Measurements from ENCODE around the gene OTOP1.
"Not testable (repeated sequence)": the region's sequence is repeated elsewhere in the genome, so short reads cannot be mapped to it uniquely, and the experiment has no call there.

OTOP1 gene

GRCh38 chr4:4225915-4226605 lies 669 bp downstream of the OTOP1 start:
- no peak overlapping the region for H3K27ac Mint-ChIP-seq
- H3K27me3 Mint-ChIP-seq (ENCODE audit: low read depth, poor library complexity), result peaks cover 99% of the 10 kb centered on the region

GRCh38 chr4:4217113-4217512 lies 9.6 kb downstream of the OTOP1 start:
- no peaks in the 10 kb centered on the region for H3K4me1 Mint-ChIP-seq

More at GRCh38 chr4:4225915-4226605, 669 bp downstream of the OTOP1 start:
- DNase-seq, result peak; percentile 10
- Mint-ChIP-seq H3K36me3 (ENCODE audit: low read depth) (peaks cover 8% of the 10 kb centered on the region), H3K4me1 (peaks cover 8% of the 10 kb centered on the region), H3K4me3 (peak overlapping the region; percentile 74), H3K9me3 (peaks cover 27% of the 10 kb centered on the region)
- no peak for TF ChIP-seq CTCF (IDR thresholded peaks at IDR 0.05)

GRCh38 chr4:4216648-4217047 lies 10.1 kb downstream of the OTOP1 start:
- no peak for TF ChIP-seq CTCF (IDR thresholded peaks at IDR 0.05)
- no peak overlapping the region for H3K4me3 Mint-ChIP-seq
- H3K9me3 Mint-ChIP-seq, result no peaks in the 10 kb centered on the region
- DNase-seq, result no peak
- peaks cover 42% of the 10 kb centered on the region for H3K27me3 Mint-ChIP-seq (ENCODE audit: low read depth, poor library complexity)
- H3K27ac Mint-ChIP-seq, result no peak overlapping the region
- H3K36me3 Mint-ChIP-seq (ENCODE audit: low read depth), result no peaks in the 10 kb centered on the region
- H3K4me1 Mint-ChIP-seq, result no peaks in the 10 kb centered on the region

More at GRCh38 chr4:4217113-4217512, 9.6 kb downstream of the OTOP1 start:
- TF ChIP-seq CTCF (IDR thresholded peaks at IDR 0.05), result no peak
- Mint-ChIP-seq H3K9me3 (no peaks in the 10 kb centered on the region), H3K36me3 (ENCODE audit: low read depth) (no peaks in the 10 kb centered on the region), H3K27ac (no peak overlapping the region), H3K4me3 (no peak overlapping the region), H3K27me3 (ENCODE audit: low read depth, poor library complexity) (peaks cover 43% of the 10 kb centered on the region)
- DNase-seq, result no peak

GRCh38 chr4:4213674-4214073 lies 13.1 kb downstream of the OTOP1 start:
- not testable (repeated sequence) for H3K27ac Mint-ChIP-seq; DNase-seq; H3K4me3 Mint-ChIP-seq; H3K36me3 Mint-ChIP-seq (ENCODE audit: low read depth); H3K4me1 Mint-ChIP-seq; H3K9me3 Mint-ChIP-seq
- peaks cover 37% of the 10 kb centered on the region for H3K27me3 Mint-ChIP-seq (ENCODE audit: low read depth, poor library complexity)

GRCh38 chr4:4206204-4206603 lies 20.5 kb downstream of the OTOP1 start:
- no peak overlapping the region for H3K4me3 Mint-ChIP-seq
- H3K27ac Mint-ChIP-seq, result no peak overlapping the region
- no peaks in the 10 kb centered on the region for H3K36me3 Mint-ChIP-seq (ENCODE audit: low read depth)
- no peaks in the 10 kb centered on the region for H3K4me1 Mint-ChIP-seq
- no peak for TF ChIP-seq CTCF (IDR thresholded peaks at IDR 0.05)
- peaks cover 27% of the 10 kb centered on the region for H3K27me3 Mint-ChIP-seq (ENCODE audit: low read depth, poor library complexity)
- no peak for DNase-seq
- H3K9me3 Mint-ChIP-seq, result no peaks in the 10 kb centered on the region

GRCh38 chr4:4204401-4204745 lies 22.4 kb downstream of the OTOP1 start:
- Mint-ChIP-seq H3K36me3 (ENCODE audit: low read depth) (no peaks in the 10 kb centered on the region), H3K9me3 (no peaks in the 10 kb centered on the region), H3K27ac (no peak overlapping the region), H3K4me1 (no peaks in the 10 kb centered on the region), H3K4me3 (no peak overlapping the region), H3K27me3 (ENCODE audit: low read depth, poor library complexity) (peaks cover 22% of the 10 kb centered on the region)
- DNase-seq, result no peak
- no peak for TF ChIP-seq CTCF (IDR thresholded peaks at IDR 0.05)
